Measurements from ENCODE around the gene AGAP1.

DNA sequence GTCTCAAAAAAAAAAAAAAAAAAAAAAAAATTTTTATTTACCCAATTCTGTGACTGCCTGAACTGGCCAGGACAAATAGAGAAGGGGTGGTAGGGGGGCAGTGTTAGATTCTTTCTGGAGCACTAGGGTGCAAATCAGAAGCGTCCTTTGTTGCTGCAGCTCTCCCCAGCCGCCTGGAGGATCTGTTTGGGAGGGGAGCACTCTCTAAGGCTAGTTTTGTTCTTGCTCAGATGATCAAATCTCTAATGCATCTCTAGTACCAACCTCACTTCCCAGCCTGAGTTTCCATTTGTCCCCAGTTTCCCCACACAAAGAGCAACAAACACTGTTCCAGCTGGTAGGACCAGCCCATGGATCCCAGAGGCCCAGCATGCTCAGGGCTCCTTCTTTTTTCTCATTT, 591.4 kb downstream of the AGAP1 start:
- TF ChIP-seq, protein P1, sequence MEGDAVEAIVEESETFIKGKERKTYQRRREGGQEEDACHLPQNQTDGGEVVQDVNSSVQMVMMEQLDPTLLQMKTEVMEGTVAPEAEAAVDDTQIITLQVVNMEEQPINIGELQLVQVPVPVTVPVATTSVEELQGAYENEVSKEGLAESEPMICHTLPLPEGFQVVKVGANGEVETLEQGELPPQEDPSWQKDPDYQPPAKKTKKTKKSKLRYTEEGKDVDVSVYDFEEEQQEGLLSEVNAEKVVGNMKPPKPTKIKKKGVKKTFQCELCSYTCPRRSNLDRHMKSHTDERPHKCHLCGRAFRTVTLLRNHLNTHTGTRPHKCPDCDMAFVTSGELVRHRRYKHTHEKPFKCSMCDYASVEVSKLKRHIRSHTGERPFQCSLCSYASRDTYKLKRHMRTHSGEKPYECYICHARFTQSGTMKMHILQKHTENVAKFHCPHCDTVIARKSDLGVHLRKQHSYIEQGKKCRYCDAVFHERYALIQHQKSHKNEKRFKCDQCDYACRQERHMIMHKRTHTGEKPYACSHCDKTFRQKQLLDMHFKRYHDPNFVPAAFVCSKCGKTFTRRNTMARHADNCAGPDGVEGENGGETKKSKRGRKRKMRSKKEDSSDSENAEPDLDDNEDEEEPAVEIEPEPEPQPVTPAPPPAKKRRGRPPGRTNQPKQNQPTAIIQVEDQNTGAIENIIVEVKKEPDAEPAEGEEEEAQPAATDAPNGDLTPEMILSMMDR (IDR thresholded peaks at IDR 0.05): no peak
- no peak for TF ChIP-seq POLR2A (IDR thresholded peaks at IDR 0.05)

Measured in uterus (tissue), 2 donors.